ENCODE measurements around the gene ASB13. TPM values are rescaled to one million over a fixed set of nuclear protein-coding genes. Genes with fewer than 3 reads are reported as not detected.

ASB13 gene
- total and polyA plus RNA-seq, 5 experiments from 2014 or later, result 11.5 to 23.9 (median 18.5) TPM

GRCh38 chr10:5604961-5605360 lies 61.4 kb downstream of the ASB13 start:
- Mint-ChIP-seq H3K27ac (no peak overlapping the region), H3K4me1 (peaks cover 0 to 4% (median 0%) of the 10 kb centered on the region in 4 donors)

DNA sequence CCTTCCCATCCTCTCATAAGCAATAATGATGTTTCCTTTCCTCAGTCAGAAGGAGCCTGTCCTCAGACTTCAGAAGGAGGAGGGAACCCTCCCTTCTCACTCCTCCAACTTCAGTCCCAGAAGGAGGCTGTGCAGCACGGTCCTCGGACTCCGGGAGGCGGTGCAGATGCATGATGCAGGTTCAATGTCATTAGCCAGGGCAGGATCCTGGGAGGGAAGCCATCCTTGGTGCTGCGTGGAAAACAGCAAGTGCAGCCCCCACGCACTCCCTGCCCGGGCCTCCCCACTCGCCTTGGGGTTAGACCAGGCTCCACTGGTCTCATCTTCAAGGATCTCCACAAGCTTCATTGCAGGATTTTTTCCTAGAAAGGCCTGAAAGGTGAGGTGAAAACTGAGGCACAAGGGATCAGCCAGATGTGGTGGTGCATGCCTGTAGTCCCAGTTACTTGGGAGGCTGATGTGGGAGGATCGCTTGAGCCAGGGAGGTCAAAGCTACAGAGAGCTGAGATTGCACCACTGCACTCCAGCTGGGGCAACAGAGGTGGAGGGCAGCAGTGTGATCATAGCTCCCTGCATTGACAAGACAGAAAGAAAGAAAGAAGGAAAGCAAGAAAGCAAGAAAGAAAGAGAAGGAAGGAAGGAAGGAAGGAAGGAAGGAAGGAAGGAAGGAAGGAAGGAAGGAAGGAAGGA lies 62.0 kb downstream of the ASB13 start:
- no peak for DNase-seq
- Mint-ChIP-seq H3K27ac (peak overlapping the region in 3 of 10 donors; percentile 8 to 56 (median 9)), H3K4me1 (peaks cover 0 to 4% (median 0%) of the 10 kb centered on the region in 4 donors), H3K9me3 (peaks cover 0 to 2% (median 0%) of the 10 kb centered on the region in 9 donors), H3K36me3 (no peaks in the 10 kb centered on the region), H3K27me3 (peaks cover 0 to 4% (median 4%) of the 10 kb centered on the region in 5 donors), H3K4me3 (no peak overlapping the region)
- no peak for ATAC-seq
- POLR2A ChIA-PET, result interaction anchor here (0.6 to 0.9 kb wide), 2 partner anchors 16 to 26 kb away, joined by 3 to 4 read pairs; no protein-coding TSS in a partner anchor

More at GRCh38 chr10:5604961-5605360, 61.4 kb downstream of the ASB13 start:
- H3K4me3 Mint-ChIP-seq, result no peak overlapping the region
- no peak for ATAC-seq
- no peak for DNase-seq
- peaks cover 0 to 4% (median 4%) of the 10 kb centered on the region in 5 donors for H3K27me3 Mint-ChIP-seq
- POLR2A ChIA-PET, result interaction anchor here (0.9 kb wide), 1 partner anchor 26 kb away, joined by 3 read pairs; no protein-coding TSS in a partner anchor
- H3K9me3 Mint-ChIP-seq, result peaks cover 0 to 2% (median 0%) of the 10 kb centered on the region in 9 donors
- no peaks in the 10 kb centered on the region for H3K36me3 Mint-ChIP-seq

DNA sequence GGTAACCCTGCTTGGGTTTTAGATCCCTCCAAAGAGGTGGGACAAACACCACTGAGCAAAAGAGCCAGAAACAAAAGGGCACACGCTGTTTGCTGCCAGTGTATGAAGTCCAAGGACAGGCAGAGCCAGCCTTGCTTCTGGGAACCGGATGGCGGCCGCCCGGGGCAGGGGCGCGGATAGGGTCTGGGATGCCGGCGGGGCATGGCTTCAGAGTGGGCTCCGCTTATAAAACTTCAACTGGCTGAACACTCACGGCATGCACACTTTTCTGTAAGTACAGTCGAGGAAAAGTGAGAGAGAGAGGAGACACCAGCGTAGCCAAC lies 62.6 kb downstream of the ASB13 start:
- peaks cover 0 to 4% (median 4%) of the 10 kb centered on the region in 5 donors for H3K27me3 Mint-ChIP-seq
- H3K4me3 Mint-ChIP-seq, result no peak overlapping the region
- no peak overlapping the region for H3K27ac Mint-ChIP-seq
- ATAC-seq, result no peak
- H3K9me3 Mint-ChIP-seq, result peaks cover 0 to 2% (median 0%) of the 10 kb centered on the region in 9 donors
- H3K4me1 Mint-ChIP-seq, result peaks cover 0 to 4% (median 0%) of the 10 kb centered on the region in 4 donors
- DNase-seq, result no peak
- POLR2A ChIA-PET, result no interaction called here
- no peaks in the 10 kb centered on the region for H3K36me3 Mint-ChIP-seq

DNA sequence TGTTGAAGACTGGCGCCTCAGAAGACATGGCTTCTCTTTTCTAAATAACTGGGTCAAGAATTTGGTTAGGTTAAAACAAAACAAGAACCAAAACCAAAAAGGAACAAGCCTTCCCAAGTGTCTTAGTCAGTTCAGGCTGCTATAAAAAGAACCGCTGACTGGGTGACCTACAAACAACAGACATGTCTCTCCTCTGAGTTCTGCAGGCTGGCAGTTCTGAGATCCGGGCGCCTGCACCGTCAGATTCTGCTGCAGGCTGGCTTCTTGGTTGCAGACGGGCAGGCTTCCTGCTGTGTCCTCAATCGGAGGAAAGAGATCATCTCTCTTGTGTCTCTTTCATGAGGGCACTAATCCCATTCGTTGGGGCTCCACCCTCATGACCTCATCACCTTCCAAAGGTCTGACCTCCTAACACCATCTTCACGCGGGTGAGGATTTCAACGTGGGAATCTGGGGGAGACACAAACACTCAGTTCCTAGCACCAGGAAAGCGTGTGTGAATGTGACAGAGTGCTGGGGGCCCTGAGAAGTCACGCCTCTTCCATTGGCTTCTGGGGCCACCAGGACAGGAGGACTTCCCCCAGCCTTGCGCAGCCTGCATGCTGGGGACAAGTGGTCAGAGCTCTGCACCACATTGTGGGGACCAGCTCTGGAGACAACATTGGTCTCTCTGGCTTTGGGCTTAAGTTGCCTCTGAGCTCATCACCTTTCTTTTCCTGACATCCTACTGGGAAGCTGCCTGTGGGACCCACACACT lies 63.1 kb downstream of the ASB13 start:
- Mint-ChIP-seq H3K4me3 (no peak overlapping the region), H3K27ac (no peak overlapping the region), H3K36me3 (no peaks in the 10 kb centered on the region), H3K9me3 (peaks cover 0 to 2% (median 0%) of the 10 kb centered on the region in 9 donors), H3K27me3 (peaks cover 0 to 3% (median under 1%) of the 10 kb centered on the region in 5 donors), H3K4me1 (peaks cover 0 to 4% (median 1%) of the 10 kb centered on the region in 4 donors)
- DNase-seq (no peak), ATAC-seq (no peak)
- POLR2A ChIA-PET, result no interaction called here

DNA sequence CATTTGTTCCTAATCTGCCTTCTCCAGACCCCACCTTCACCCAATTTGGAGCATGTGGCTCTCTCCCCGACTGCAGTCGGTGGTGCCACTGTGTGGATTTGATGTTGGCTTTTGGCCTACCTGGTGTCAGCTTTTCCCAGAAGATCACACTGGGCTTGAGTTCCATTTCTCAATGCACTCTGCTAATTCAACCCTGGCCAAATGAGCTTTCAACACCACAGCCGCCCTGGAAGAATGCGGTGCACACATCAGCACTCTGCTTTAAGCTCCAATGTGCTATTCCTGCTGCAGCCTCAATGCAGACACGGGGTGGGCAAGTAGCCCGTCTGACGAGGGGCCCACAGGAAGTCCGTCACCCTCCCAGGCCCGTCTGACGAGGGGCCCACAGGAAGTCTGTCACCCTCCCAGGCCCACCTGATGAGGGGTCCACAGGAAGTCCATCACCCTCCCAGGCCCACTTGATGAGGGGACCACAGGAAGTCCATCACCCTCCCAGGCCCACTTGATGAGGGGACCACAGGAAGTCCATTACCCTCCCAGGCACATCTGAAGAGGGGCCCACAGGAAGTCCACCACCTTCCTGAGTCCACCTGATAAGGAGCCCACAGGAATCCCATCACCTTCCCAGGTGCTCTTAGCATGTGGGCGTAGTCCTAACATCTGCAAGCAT lies 64.4 kb downstream of the ASB13 start:
- POLR2A ChIA-PET, result interaction anchor here (0.6 kb wide), 1 partner anchor 153 kb away, joined by 4 read pairs; no protein-coding TSS in a partner anchor
- DNase-seq (no peak), ATAC-seq (no peak)
- peaks cover 0 to 5% (median 0%) of the 10 kb centered on the region in 5 donors for H3K27me3 Mint-ChIP-seq
- H3K4me1 Mint-ChIP-seq, result peaks cover 0 to 3% (median 1%) of the 10 kb centered on the region in 4 donors
- peaks cover 0 to 2% (median 0%) of the 10 kb centered on the region in 9 donors for H3K9me3 Mint-ChIP-seq
- H3K36me3 Mint-ChIP-seq, result no peaks in the 10 kb centered on the region
- H3K4me3 Mint-ChIP-seq, result no peak overlapping the region
- H3K27ac Mint-ChIP-seq, result no peak overlapping the region

DNA sequence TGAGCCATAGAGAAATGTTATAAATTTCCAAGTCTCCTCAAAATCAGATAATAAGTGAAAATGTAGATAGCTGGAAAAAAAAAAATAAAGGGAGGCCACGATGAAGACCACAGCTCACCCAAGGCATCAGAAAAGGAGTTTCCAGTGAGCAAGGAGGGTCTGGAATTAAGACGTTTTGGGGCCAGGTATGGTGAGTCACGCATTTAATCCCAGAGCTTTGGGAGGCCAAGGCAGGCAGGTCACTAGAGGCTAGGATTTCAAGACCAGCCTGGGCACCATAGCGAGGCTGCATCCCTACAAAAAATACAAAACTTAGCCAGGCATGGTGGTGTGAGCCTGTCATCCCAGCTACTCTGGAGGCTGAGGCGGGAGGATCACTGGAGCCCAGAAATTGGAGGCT lies 65.5 kb downstream of the ASB13 start:
- POLR2A ChIA-PET, result no interaction called here
- ATAC-seq (no peak), DNase-seq (no peak)
- Mint-ChIP-seq H3K27me3 (peaks cover 0 to 5% (median 1%) of the 10 kb centered on the region in 5 donors), H3K4me3 (no peak overlapping the region), H3K9me3 (peaks cover 0 to 2% (median 0%) of the 10 kb centered on the region in 9 donors), H3K36me3 (no peaks in the 10 kb centered on the region), H3K4me1 (peaks cover 0 to 4% (median under 1%) of the 10 kb centered on the region in 4 donors), H3K27ac (no peak overlapping the region)

DNA sequence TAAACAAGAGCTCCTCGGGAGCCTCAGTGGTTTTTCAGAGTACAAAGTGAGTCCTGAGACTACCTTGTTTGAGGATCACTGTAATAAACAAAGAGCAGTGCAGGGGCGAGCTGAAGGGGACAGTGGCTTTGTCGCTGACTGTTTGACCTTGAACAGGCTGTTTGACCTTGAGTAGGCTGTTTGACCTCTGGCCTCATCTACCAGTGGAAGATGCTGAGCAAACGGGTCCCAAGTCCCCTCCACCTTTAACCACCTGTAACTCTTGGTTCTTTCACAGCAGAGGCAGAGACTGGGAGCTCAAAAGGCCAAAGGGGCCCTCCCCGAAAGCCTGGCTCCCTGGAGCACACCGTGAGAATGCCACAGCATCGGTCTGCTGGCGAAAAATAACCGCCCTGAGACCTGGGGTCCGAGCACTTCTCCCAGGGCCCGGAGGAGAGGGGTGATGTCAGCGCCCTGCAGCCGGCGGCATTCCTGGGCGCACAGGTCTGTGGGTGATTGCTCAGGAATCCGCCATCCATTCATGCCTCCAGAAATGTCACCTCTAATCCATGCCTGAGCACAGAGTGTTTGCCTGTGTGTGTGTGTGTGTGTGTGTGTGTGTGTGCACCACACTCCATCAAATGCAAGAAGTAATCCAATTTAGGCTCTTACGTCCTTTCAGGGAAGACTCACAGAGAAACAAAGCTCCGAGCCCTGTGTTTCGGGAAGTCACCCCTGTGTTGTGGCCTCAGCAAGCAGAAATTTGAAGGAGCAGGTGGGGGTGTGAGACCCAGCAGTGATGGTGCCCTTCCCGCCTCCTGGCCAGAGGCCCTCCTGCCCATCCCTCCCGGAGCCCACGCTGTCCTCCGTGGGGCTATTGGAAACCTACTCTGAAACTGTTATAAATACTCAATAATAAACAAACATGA lies 66.5 kb downstream of the ASB13 start:
- POLR2A ChIA-PET, result no interaction called here
- H3K27ac Mint-ChIP-seq, result peak overlapping the region in 1 of 10 donors; percentile 46

DNA sequence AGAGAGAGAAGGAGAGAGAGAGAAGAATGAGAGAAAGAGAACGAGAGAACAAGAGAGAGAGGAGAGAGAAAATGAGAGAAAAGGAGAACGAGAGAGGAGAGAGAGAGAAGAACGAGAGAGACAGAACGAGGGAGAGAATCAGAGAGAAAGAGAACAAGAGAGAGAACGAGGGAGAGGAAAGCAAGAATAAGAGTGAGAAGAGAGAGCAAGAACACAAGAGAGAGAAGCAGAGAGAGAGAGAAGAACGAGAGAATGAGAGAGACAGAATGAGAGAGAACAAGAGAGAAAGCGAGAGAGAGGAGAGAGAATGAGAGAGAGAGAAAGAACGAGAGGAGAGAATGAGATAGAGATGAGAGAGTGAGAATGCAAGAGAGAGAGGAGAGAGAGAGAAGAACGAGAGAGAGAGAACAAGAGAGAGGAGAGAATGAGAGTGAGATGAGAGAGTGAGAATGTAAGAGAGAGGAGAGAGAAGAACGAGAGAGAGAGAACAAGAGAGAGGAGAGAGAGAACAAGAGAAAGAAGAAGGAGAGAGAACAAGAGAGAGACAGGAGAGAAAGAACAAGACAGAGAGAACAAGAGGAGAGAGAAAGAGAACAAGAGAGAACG lies 68.2 kb downstream of the ASB13 start:
- H3K9me3 Mint-ChIP-seq, result peaks cover 0 to 1% (median 0%) of the 10 kb centered on the region in 9 donors
- no peaks in the 10 kb centered on the region for H3K36me3 Mint-ChIP-seq
- POLR2A ChIA-PET, result no interaction called here
- peaks cover 0 to 16% (median 2%) of the 10 kb centered on the region in 5 donors for H3K27me3 Mint-ChIP-seq
- peak overlapping the region in 1 of 10 donors; percentile 61 for H3K27ac Mint-ChIP-seq
- no peak for ATAC-seq
- no peak overlapping the region for H3K4me3 Mint-ChIP-seq
- peaks cover 6 to 15% (median 7%) of the 10 kb centered on the region in 4 donors for H3K4me1 Mint-ChIP-seq
- no peak for DNase-seq

More for the DNA sequence above, 66.5 kb downstream of the ASB13 start:
- Mint-ChIP-seq H3K4me3 (no peak overlapping the region), H3K27me3 (peaks cover 0 to 8% (median 2%) of the 10 kb centered on the region in 5 donors), H3K4me1 (peaks cover 2 to 7% (median 4%) of the 10 kb centered on the region in 4 donors), H3K9me3 (peaks cover 0 to 2% (median 0%) of the 10 kb centered on the region in 9 donors), H3K36me3 (no peaks in the 10 kb centered on the region)
- ATAC-seq (no peak), DNase-seq (no peak)

DNA sequence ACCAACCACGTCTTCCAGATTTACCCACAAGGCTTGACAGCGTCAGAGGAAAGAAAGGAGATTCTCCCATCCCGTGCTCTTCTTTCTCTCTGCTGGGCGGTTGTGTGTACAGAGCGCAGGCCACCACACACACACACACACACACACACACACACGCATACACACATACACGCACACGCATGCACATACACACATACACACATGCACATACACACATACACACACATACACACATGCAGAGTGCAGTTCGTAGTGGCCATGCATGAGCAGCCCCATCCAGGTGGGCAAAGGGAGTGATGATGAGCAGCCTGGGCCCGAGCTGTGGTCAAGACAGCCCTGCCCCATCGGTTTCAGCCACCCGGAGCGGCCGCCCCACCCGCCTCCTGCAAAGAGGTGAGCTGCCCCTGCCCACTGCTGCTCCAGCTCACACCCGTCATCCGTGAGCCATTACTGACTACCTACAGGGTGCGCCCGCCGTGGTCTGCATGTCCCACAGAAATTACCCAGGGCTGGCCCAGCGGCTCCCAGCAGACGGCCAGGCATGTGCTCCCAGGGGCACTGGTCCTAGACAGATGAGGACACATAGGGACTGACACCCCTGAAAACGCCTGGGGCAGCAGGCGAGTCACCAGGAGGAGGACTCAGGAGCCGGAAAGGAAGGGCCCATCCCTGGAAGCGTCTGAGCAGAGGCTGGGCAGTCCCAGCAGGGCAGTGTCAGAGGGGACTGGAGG lies 69.6 kb downstream of the ASB13 start:
- DNase-seq, result no peak
- Mint-ChIP-seq H3K4me3 (no peak overlapping the region), H3K4me1 (peaks cover 6 to 15% (median 9%) of the 10 kb centered on the region in 4 donors), H3K27me3 (peaks cover 2 to 19% (median 11%) of the 10 kb centered on the region in 5 donors), H3K27ac (no peak overlapping the region), H3K36me3 (no peaks in the 10 kb centered on the region), H3K9me3 (no peaks in the 10 kb centered on the region)
- ATAC-seq, result no peak
- POLR2A ChIA-PET, result no interaction called here

DNA sequence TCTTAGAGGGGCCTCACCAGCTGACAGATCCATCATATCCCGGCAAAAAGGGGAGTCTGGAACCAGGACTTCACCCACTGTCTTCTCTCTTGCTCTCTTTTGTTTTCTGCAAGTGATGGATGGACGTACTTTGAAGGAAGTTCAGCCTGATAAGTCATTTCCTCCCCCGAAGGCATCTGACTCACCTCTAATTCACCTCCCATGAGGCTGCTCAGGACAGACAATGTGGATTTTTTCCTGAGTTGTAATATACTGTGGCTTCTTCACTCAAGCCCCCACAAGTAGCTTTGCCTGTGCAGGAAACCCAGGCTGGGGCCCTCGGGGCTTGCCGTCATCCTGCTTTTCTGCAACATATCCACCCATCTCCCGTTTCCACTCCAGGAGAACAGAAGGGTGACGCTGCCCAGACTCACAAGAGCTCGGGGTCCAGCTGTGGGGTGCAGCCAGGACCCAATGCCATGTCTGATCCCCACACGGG lies 70.4 kb downstream of the ASB13 start:
- H3K4me3 Mint-ChIP-seq, result no peak overlapping the region
- H3K27me3 Mint-ChIP-seq, result peaks cover 2 to 19% (median 11%) of the 10 kb centered on the region in 5 donors
- DNase-seq, result no peak
- POLR2A ChIA-PET, result no interaction called here
- no peaks in the 10 kb centered on the region for H3K9me3 Mint-ChIP-seq
- H3K27ac Mint-ChIP-seq, result peak overlapping the region in 1 of 10 donors; percentile 3
- ATAC-seq, result no peak
- peaks cover 6 to 15% (median 9%) of the 10 kb centered on the region in 4 donors for H3K4me1 Mint-ChIP-seq
- no peaks in the 10 kb centered on the region for H3K36me3 Mint-ChIP-seq

DNA sequence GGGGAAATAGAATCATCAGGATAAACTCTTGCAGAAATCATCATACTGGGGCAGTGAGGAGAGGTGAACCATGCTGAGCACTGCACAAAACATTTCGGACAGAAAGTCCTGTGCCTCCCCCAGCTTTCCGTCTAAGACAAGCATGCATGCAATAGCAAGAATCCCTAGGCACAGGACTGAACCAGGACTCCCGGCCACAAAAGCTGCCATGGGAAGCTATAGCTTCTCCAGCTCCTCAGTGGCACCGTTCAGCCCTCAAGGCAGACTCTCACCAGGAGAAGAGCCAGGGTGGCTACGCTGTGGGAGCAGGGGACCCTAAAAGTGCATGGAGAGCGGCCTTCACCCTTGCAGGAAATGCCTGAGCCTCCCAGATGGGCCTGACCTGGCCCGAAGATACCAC lies 70.8 kb downstream of the ASB13 start:
- Mint-ChIP-seq H3K36me3 (peaks cover 0 to under 1% (median 0%) of the 10 kb centered on the region in 3 donors), H3K4me1 (peaks cover 6 to 15% (median 9%) of the 10 kb centered on the region in 4 donors), H3K4me3 (no peak overlapping the region), H3K9me3 (no peaks in the 10 kb centered on the region), H3K27me3 (peaks cover 2 to 19% (median 11%) of the 10 kb centered on the region in 5 donors), H3K27ac (no peak overlapping the region)
- ATAC-seq, result no peak
- POLR2A ChIA-PET, result no interaction called here
- DNase-seq, result no peak
